ENCODE results near the gene CAPN8. TPM values are rescaled to one million over a fixed set of nuclear protein-coding genes. Genes with fewer than 3 reads are reported as not detected.

CAPN8 gene
- total RNA-seq = not detected in 2 replicates

DNA sequence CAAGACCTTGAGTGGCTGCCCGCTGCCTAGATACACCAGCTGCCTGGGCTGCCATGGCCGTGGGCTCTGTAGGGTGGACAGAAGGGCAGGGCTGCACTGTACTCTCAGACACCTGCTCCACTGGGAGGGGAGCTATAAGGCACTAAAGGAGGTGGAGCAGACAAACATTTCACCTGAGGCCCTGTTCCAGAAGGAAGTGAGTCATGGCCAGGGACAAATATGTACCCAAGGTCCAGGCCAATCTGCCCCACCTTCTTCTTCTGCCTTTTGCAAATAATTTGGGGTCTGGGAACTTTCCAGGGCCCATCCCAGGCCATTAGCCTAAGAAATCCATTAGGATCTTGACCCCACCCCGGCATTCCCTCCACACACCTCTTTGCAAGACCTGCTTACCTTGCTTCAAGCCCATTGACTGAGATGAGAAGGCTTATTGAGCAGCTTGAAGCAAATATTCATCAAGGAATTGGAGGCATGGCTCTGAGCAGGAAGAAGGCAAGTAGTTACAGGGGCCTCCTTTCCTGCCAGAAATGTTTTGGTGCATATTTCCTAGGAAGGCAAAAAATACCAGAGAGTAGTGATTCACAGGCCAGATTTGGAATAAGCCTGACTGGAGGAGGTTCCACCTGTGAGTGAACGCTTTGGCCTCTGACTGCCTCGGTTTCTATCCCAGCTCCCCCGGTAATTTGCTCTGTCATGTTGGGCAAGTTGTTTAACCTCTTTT lies at the start of gene CAPN8:
Gene CAPN8, minus strand, starts transcription at position 110 of the 721 bp plus-strand sequence. Its CDS starts 55 bp downstream, at position 55.

DNA sequence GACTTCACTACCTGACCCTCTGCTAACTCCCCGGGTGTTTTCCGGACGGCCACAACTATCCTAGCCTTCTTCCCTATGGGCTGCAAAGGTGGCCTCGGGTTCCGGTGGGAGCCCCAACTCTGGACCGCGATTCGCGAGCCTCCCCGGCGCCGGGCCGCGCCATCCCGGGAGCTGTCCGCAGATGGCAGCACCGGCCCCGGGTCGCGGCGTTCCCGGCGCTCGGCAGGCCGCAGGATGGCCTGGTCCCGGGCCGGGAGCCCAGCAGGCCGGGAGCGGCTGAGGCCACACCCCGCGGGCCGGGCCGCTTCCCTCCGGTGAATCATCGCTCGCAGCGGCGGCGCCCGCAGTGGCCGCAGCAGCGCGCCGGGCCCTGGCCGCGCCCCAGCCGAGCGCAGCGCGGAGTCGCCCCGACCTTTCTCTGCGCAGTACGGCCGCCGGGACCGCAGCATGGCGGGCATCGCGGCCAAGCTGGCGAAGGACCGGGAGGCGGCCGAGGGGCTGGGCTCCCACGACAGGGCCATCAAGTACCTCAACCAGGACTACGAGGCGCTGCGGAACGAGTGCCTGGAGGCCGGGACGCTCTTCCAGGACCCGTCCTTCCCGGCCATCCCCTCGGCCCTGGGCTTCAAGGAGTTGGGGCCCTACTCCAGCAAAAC lies 46.8 kb upstream of the CAPN8 start, which contains the start of gene CAPN2:
Gene CAPN2, plus strand, starts transcription at position 346 of the 656 bp plus-strand sequence. Its CDS starts 102 bp downstream, at position 448.

Other genes with a start within 250 kb of the CAPN8 start
- 138 and 149 TPM in 2 replicates for gene CAPN2, start 46.8 kb upstream of the CAPN8 start, total RNA-seq
- gene TP53BP2, start 180.2 kb upstream of the CAPN8 start, total RNA-seq = 25.5 and 26.2 TPM in 2 replicates

All from cardiac ventricle fibroblast (primary cell).